Muscle layer of colon (tissue), 2 donors: Measurements from ENCODE around the gene HPCAL4.

Experiments
- H3K27ac ChIP-seq: one replicate; pipeline ENCODE4 v1.7.0; 2013; ENCODE audit warnings: low read depth, mild to moderate bottlenecking, low read length, moderate library complexity
- H3K27me3 ChIP-seq, 2 donors: one replicate each; pipeline ENCODE4 v1.7.0; 2013; ENCODE audit warnings: low read length in 2 of 2, mild to moderate bottlenecking in 2 of 2; ENCODE audit not compliant: insufficient read depth in 2 of 2, control insufficient read depth in 1 of 2
- H3K36me3 ChIP-seq: one replicate; pipeline ENCODE4 v1.7.0; 2013; ENCODE audit warnings: mild to moderate bottlenecking, low read length; ENCODE audit not compliant: insufficient read depth
- H3K4me1 ChIP-seq: one replicate; pipeline ENCODE4 v1.7.0; 2013; ENCODE audit warnings: mild to moderate bottlenecking, low read length; ENCODE audit not compliant: insufficient read depth
- H3K4me3 ChIP-seq, 2 donors: one replicate each; pipeline ENCODE4 v1.7.0; 2013; ENCODE audit warnings: low read length in 2 of 2, low read depth in 1 of 2, mild to moderate bottlenecking in 1 of 2, moderate library complexity in 1 of 2
- H3K9ac ChIP-seq: one replicate; pipeline ENCODE4 v1.7.0; 2013; ENCODE audit warnings: low read length
- H3K9me3 ChIP-seq: one replicate; pipeline ENCODE4 v1.7.0; 2013; ENCODE audit warnings: mild to moderate bottlenecking, low read length
- donor health status: abdominal sarcoma.
- donor health status: Adenocarcinoma of cecum.

The HPCAL4 gene

GRCh38 chr1:39691383-39692151 lies at the start of gene HPCAL4:
Gene HPCAL4, minus strand, starts transcription at chr1:39691433. Its CDS starts 6,830 bp downstream, at chr1:39684603.
- H3K27ac ChIP-seq = no peak within 1 kb of the TSS
- no peaks in the 10 kb centered on the region for H3K9me3 ChIP-seq
- peak within 1 kb of the TSS in 1 of 2 donors; percentile 31 for H3K4me3 ChIP-seq
- no peak within 1 kb of the TSS for H3K9ac ChIP-seq
- H3K27me3 ChIP-seq = peaks cover 29 to 46% of the 10 kb centered on the region in 2 donors
- H3K4me1 ChIP-seq = peaks cover 15% of the 10 kb centered on the region
- H3K36me3 ChIP-seq = no peaks in the 10 kb centered on the region

DNA sequence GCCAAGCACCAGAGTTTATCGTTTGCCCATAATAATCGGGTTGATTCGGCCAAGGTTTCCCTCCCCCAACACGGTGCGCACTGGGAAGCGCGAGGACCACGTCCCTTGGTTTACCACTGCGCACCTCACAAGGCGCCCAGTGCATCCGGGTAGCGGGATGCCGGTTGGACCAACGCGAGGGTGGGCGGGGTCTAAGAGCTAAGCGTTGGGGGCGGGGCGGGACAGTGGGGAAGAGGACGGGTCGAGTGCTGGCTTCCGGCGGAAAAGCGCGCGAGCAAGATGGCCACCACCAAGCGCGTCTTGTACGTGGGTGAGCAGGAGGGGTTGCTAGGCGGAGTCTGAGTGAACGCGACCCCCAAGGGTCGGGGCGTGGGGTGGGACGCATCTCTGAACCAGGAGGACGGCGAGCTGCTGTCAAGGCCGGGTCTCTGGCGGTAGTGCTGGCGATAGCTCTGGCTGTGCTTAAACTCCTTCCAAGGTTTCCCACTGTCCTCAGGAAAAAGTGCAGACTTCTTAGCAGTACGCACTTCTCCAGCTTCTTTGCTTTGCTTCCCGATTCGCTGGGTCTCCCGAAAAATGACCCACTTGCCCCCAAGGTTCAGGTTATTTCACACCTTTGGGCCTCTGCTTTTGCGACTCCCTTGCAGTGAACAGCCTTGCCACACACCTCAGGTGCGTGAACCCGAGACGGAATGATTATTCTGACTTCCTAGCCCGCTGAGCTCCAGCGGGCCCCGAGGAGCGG lies 47.6 kb upstream of the HPCAL4 start, which contains the start of gene PPIE:
TSS of gene PPIE (plus strand) at position 261 of the 745 bp plus-strand sequence. CDS start at position 280, 19 bp downstream.
- H3K9me3 ChIP-seq = no peaks in the 10 kb centered on the region
- peak within 1 kb of the TSS; percentile 47 for H3K27ac ChIP-seq
- H3K4me3 ChIP-seq = peak within 1 kb of the TSS; percentile 98 to 99
- H3K36me3 ChIP-seq = peaks cover 30% of the 10 kb centered on the region
- H3K9ac ChIP-seq = peak within 1 kb of the TSS; percentile 79
- no peaks in the 10 kb centered on the region for H3K27me3 ChIP-seq
- H3K4me1 ChIP-seq = peaks cover 13% of the 10 kb centered on the region

- Histone ChIP-seq H3K27me3 (no peaks in the 10 kb centered on the region), H3K36me3 (peaks cover 19% of the 10 kb centered on the region), H3K4me3 (no peak overlapping the region), H3K9ac (no peak overlapping the region), H3K27ac (no peak overlapping the region), H3K4me1 (peaks cover 15% of the 10 kb centered on the region), H3K9me3 (no peaks in the 10 kb centered on the region)
Measured at GRCh38 chr1:39737546-39738169, 46.4 kb upstream of the HPCAL4 start.

- Histone ChIP-seq H3K4me1 (peaks cover 15% of the 10 kb centered on the region), H3K4me3 (no peak overlapping the region), H3K27me3 (no peaks in the 10 kb centered on the region), H3K36me3 (peaks cover 7% of the 10 kb centered on the region), H3K9me3 (no peaks in the 10 kb centered on the region), H3K9ac (no peak overlapping the region), H3K27ac (no peak overlapping the region)
Measured at GRCh38 chr1:39735731-39736130, 44.5 kb upstream of the HPCAL4 start.

DNA sequence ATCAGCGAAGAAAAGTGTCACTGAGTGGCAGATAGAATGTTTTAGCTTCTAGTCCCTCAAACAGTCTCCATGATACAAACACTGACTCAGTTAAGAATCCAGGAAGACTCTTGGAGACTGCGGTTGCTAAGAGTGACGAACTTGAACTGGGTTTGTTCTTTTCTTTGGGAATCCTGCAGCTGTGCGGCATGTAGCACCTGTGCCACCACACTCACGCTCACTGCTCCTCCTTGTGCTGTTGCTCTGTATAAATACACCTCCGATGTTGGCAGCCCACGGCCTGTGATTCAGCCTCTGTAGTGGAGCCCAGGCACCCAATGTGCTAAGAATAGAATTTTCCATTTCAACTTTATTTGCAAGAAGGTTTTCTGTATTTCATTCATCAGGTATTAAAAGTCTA lies 41.9 kb upstream of the HPCAL4 start:
- Histone ChIP-seq H3K36me3 (no peaks in the 10 kb centered on the region), H3K27me3 (peaks cover 0 to 13% of the 10 kb centered on the region in 2 donors), H3K4me3 (no peak overlapping the region), H3K4me1 (peaks cover 3% of the 10 kb centered on the region), H3K9me3 (no peaks in the 10 kb centered on the region), H3K9ac (no peak overlapping the region), H3K27ac (no peak overlapping the region)

GRCh38 chr1:39732730-39733129 lies 41.5 kb upstream of the HPCAL4 start:
- no peaks in the 10 kb centered on the region for H3K36me3 ChIP-seq
- no peak overlapping the region for H3K9ac ChIP-seq
- no peak overlapping the region for H3K27ac ChIP-seq
- no peak overlapping the region for H3K4me3 ChIP-seq
- H3K27me3 ChIP-seq = peaks cover 0 to 17% of the 10 kb centered on the region in 2 donors
- H3K9me3 ChIP-seq = no peaks in the 10 kb centered on the region
- peaks cover 3% of the 10 kb centered on the region for H3K4me1 ChIP-seq

DNA sequence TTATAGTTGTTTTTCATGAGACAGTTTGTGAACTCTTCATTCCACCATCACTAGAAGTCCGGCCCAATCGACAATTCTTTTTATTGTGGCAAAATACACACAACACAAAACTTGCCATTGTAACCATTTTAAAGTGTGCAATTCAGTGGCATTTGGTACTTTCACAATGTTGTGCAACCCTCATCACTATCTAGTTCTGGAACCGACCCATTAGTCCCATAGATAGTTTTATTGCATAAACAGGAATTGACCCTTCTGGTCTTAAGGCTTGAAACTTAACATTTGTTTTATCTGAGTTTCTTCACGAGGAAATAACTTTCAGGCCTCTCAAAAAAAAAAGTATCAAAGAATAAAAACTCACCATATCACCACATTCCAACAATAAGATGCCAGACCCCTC lies 38.6 kb upstream of the HPCAL4 start:
- Histone ChIP-seq H3K9ac (no peak overlapping the region), H3K4me1 (peaks cover 3% of the 10 kb centered on the region), H3K36me3 (no peaks in the 10 kb centered on the region), H3K9me3 (no peaks in the 10 kb centered on the region), H3K27ac (no peak overlapping the region), H3K4me3 (no peak overlapping the region), H3K27me3 (peaks cover 0 to 25% of the 10 kb centered on the region in 2 donors)

- Histone ChIP-seq H3K9ac (no peak overlapping the region), H3K27me3 (peaks cover 0 to 25% of the 10 kb centered on the region in 2 donors), H3K36me3 (no peaks in the 10 kb centered on the region), H3K27ac (no peak overlapping the region), H3K9me3 (no peaks in the 10 kb centered on the region), H3K4me1 (peaks cover 3% of the 10 kb centered on the region), H3K4me3 (no peak overlapping the region)
Measured at GRCh38 chr1:39729030-39729429, 37.8 kb upstream of the HPCAL4 start.

GRCh38 chr1:39727932-39728317 lies 36.7 kb upstream of the HPCAL4 start:
- Histone ChIP-seq H3K4me3 (no peak overlapping the region), H3K9ac (no peak overlapping the region), H3K27me3 (peaks cover 0 to 25% of the 10 kb centered on the region in 2 donors), H3K36me3 (no peaks in the 10 kb centered on the region), H3K9me3 (no peaks in the 10 kb centered on the region), H3K27ac (no peak overlapping the region), H3K4me1 (no peaks in the 10 kb centered on the region)

DNA sequence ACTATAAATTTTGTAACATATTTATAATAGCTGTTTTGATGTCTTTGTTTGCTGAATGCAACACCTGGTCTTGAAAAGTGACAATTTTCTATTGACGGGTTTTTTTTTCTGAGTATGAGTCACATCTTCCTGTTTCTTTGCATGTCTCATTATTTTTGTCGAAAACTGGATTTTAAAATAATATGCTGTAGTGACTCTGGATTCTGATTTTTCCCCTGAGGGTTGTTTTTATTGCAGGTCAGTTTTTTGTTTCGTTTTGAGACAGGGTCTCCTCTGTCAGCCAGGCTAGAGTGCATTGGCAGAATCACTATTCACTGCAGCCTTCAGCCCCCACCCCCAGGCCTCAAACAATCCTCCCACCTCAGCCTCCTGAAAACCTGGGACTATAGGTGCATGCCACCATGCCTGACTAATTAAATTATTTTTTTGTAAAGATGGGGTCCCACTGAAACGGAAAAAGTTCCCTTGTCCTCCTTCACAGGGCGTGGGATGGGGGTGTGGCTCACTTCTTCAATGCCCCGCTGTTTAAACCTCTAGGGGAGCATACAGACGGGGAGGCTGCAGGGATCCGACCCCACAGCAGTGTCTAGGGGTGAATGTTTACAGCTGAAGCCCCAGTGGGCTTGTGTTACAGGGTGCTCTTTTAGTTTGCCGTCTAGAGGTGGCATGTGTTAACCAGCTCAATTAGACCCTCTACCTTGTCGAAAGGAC lies 36.1 kb upstream of the HPCAL4 start:
- Histone ChIP-seq H3K9me3 (no peaks in the 10 kb centered on the region), H3K27ac (no peak overlapping the region), H3K9ac (no peak overlapping the region), H3K4me1 (no peaks in the 10 kb centered on the region), H3K27me3 (peaks cover 0 to 25% of the 10 kb centered on the region in 2 donors), H3K36me3 (no peaks in the 10 kb centered on the region), H3K4me3 (no peak overlapping the region)

- no peak overlapping the region for H3K9ac ChIP-seq
- no peaks in the 10 kb centered on the region for H3K36me3 ChIP-seq
- H3K27ac ChIP-seq = no peak overlapping the region
- H3K4me1 ChIP-seq = no peaks in the 10 kb centered on the region
- peaks cover 0 to 25% of the 10 kb centered on the region in 2 donors for H3K27me3 ChIP-seq
- no peak overlapping the region for H3K4me3 ChIP-seq
- no peaks in the 10 kb centered on the region for H3K9me3 ChIP-seq
Measured at GRCh38 chr1:39726600-39726999, 35.4 kb upstream of the HPCAL4 start.
